HEK293T (cell line): ENCODE results near the gene FAT2.

ENCODE experiments used
- CTCF ChIA-PET: fragments of 350-600 bp; formaldehyde crosslinking; extraction: SDS; loops from one replicate; lab custom pipeline; 2021; ENCODE audit warnings: antibody characterized with exemption, inconsistent platforms; lab: Yijun Ruan, JAX
- POLR2A ChIA-PET: fragments of 350-600 bp; formaldehyde crosslinking; extraction: SDS; loops from one replicate; lab custom pipeline; 2020; ENCODE audit warnings: antibody characterized with exemption, inconsistent platforms; lab: Yijun Ruan, JAX
- DNase-seq: peaks from one replicate; pipeline ENCODE4 v3.0.0; 2012; ENCODE audit warnings: mixed read lengths; ENCODE audit errors: extremely low spot score
- ARNT ChIP-seq: fragments of 450-650 bp; IDR thresholded peaks from 2 replicates; pipeline ENCODE4 v1.6.1; 2017; ENCODE audit warnings: mild to moderate bottlenecking
- BHLHE40 ChIP-seq: fragments of 450-650 bp; IDR thresholded peaks from 2 replicates; pipeline ENCODE4 v1.6.1; 2016; ENCODE audit warnings: mild to moderate bottlenecking, moderate library complexity, borderline replicate concordance
- CTBP1 ChIP-seq: fragments of 450-650 bp; IDR thresholded peaks from 2 replicates; pipeline ENCODE4 v1.6.1; 2016; ENCODE audit warnings: borderline replicate concordance
- ELF4 ChIP-seq: fragments of 450-650 bp; IDR thresholded peaks from 2 replicates; pipeline ENCODE4 v1.6.1; 2017; ENCODE audit warnings: antibody characterized with exemption
- FOXA1 ChIP-seq: fragments of 450-650 bp; IDR thresholded peaks from 2 replicates; pipeline ENCODE4 v1.6.1; 2016; ENCODE audit warnings: mild to moderate bottlenecking
- FOXK2 ChIP-seq: fragments of 450-650 bp; IDR thresholded peaks from 2 replicates; pipeline ENCODE4 v1.6.1; 2016; ENCODE audit warnings: mild to moderate bottlenecking
- FOXM1 ChIP-seq: fragments of 450-650 bp; IDR thresholded peaks from 2 replicates; pipeline ENCODE4 v1.6.1; 2017; ENCODE audit warnings: mild to moderate bottlenecking, borderline replicate concordance
- HDGF ChIP-seq: fragments of 450-650 bp; IDR thresholded peaks from 2 replicates; pipeline ENCODE4 v1.6.1; 2017; ENCODE audit warnings: antibody characterized with exemption, borderline replicate concordance
- L3MBTL2 ChIP-seq: fragments of 450-650 bp; conservative IDR thresholded peaks from 2 replicates; pipeline ENCODE4 v1.6.1; 2016; ENCODE audit warnings: mild to moderate bottlenecking
- LEF1 ChIP-seq: fragments of 450-650 bp; IDR thresholded peaks from 2 replicates; pipeline ENCODE4 v1.6.1; 2017; ENCODE audit warnings: mild to moderate bottlenecking, borderline replicate concordance
- NFRKB ChIP-seq: fragments of 450-650 bp; IDR thresholded peaks from 2 replicates; pipeline ENCODE4 v1.6.1; 2016; ENCODE audit warnings: mild to moderate bottlenecking, moderate library complexity
- SP1 ChIP-seq: fragments of 450-650 bp; IDR thresholded peaks from 2 replicates; pipeline ENCODE4 v1.6.1; 2017
- SUZ12 ChIP-seq: fragments of 450-650 bp; IDR thresholded peaks from 2 replicates; pipeline ENCODE4 v1.6.1; 2016; ENCODE audit warnings: mild to moderate bottlenecking
- TARDBP ChIP-seq: fragments of 450-650 bp; IDR thresholded peaks from 2 replicates; pipeline ENCODE4 v1.6.1; 2016
- ZNF384 ChIP-seq: fragments of 450-650 bp; IDR thresholded peaks from 2 replicates; pipeline ENCODE4 v1.6.1; 2016
- TF ChIP-seq, protein P1 (sequence below): fragments of 450-650 bp; IDR thresholded peaks from 2 replicates; pipeline ENCODE4 v1.6.1; 2016

Gene FAT2

DNA sequence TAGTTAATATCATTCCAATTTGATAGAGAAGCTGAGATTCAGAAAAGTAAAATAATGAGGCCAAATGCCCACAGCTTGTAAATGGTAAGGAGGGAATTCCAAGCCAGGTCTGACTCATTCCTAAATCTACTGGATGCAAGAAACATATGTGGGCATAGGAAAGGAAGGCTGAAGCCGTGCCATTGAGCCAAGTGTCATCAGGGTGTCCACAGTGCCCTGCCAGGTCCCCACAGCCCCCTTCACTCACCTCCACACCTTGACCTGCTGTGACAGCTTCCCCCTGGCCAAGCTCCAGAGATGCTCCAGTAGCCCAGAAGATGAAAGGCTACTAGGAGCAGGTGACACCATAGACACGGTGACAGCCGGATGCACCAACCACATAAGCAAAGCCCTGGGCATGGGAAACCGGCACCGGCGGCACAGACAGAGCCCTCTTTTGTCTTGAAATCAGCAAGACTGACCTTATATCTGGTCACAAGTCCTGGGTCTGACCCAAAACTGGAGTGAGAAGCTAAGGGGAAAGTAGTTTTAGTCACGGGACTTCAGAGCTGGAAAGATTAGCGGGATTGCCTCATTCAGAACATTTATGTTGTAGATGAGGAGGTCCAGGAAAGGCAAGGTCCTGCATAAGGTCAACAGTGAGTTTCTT lies 20.1 kb upstream of the FAT2 start:
- ChIA-PET POLR2A (no interaction called here), CTCF (no interaction called here)
- TF ChIP-seq FOXK2 (no peak), HDGF (no peak), CTBP1 (no peak), FOXA1 (no peak), ZNF384 (no peak), BHLHE40 (no peak), SUZ12 (no peak), ELF4 (no peak), L3MBTL2 (no peak), FOXM1 (no peak), TARDBP (no peak), NFRKB (no peak), SP1 (no peak), LEF1 (no peak), ARNT (no peak)
- TF ChIP-seq, protein P1, sequence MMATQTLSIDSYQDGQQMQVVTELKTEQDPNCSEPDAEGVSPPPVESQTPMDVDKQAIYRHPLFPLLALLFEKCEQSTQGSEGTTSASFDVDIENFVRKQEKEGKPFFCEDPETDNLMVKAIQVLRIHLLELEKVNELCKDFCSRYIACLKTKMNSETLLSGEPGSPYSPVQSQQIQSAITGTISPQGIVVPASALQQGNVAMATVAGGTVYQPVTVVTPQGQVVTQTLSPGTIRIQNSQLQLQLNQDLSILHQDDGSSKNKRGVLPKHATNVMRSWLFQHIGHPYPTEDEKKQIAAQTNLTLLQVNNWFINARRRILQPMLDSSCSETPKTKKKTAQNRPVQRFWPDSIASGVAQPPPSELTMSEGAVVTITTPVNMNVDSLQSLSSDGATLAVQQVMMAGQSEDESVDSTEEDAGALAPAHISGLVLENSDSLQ: no peak
- no peak for DNase-seq

DNA sequence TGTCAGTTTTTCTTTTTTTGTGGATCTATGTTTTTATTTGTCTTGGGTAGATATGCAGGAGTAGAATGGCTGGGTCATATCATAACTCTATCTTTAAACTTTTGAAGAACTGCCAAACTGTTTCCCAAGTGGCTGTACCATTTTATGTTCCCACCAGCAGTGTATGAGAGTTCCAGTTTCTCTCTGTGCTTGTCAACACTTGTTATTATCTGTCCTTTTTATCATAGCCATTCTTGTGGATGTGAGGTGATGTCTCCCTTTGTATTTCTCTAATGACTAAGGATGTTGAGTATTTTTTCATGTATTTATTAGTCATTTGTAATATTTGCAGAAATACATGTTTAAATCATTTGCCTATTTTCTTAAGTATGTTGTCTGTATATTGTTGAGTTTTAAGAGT lies 17.4 kb upstream of the FAT2 start:
- DNase-seq: no peak
- ChIA-PET POLR2A (no interaction called here), CTCF (no interaction called here)
- TF ChIP-seq CTBP1 (no peak), FOXA1 (no peak), FOXK2 (no peak), LEF1 (no peak), ARNT (no peak), SUZ12 (no peak)
- TF ChIP-seq, protein P1: no peak

DNA sequence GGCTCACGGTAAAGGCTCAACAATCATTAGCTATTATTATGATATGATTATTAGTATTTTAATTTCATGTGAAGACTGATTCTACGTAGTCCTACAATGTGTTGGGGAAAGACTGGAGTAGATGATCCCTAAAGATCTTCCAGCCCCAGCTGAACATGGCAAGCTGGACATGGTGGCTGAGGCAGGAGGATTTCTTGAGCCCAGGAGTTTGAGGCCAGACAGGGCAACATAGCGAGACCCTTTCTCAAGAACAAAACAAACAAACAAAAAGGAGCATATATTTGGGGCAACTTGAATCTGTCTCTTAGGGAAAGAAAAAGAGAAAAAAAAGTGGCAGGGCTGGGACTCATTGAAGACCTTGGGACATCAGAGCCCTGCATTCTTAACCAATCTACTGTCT lies 16.2 kb upstream of the FAT2 start:
- ChIA-PET POLR2A (no interaction called here), CTCF (no interaction called here)
- TF ChIP-seq, protein P1: no peak
- TF ChIP-seq CTBP1 (no peak), SP1 (no peak), SUZ12 (no peak), LEF1 (no peak), ELF4 (no peak), BHLHE40 (no peak), TARDBP (no peak), FOXM1 (no peak), FOXA1 (no peak), FOXK2 (no peak), HDGF (no peak), NFRKB (no peak), ARNT (no peak), ZNF384 (no peak)
- no peak for DNase-seq

DNA sequence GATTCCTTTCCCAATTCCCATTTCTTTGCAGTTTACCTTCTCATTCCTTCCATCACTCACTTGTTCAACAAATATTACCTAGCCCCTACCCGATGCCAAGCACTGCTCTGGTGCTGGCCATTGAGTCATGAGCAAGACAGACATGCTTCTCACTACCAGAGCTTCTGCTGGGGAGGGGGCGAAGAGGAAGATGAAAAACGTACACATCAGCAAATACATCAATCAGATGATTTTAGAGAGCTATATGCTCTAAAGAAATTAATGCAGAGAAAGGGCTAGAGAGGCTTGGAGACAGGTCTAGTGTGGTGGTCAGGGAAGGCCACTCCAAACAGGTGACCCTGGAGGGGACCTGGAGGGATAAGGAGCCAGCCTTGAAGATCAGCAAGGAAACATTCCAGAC lies 14.4 kb upstream of the FAT2 start:
- POLR2A ChIA-PET: no interaction called here
- TF ChIP-seq ARNT: no peak
- no peak for TF ChIP-seq BHLHE40
- no peak for TF ChIP-seq L3MBTL2
- no peak for TF ChIP-seq SP1
- no peak for DNase-seq
- CTCF ChIA-PET: interaction anchor here (0.6 to 1.0 kb wide), 2 partner anchors 47 to 484 kb away, joined by 3 read pairs; no protein-coding TSS in a partner anchor

DNA sequence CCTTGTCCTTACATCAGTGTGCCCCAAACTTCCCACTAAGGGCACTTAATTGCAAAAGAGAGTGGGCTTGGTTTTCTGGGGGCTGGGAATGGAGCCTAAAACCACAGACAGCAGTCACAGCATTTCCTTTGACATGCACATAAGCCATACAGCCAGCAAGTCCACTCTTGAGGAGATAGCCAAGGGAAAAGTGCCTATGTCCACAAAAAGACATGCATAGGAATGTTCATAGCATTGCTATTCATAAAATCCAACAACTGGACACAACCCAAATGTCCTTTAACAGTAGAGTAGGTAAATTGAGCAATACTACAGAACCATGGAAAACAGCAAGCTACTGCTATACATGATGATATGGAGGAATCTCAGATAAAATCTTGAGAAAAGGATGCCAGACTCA lies 11.7 kb upstream of the FAT2 start:
- CTCF ChIA-PET: interaction anchor here (0.9 to 1.4 kb wide), 2 partner anchors 11 to 15 kb away, joined by 3 read pairs; no protein-coding TSS in a partner anchor
- no peak for DNase-seq
- POLR2A ChIA-PET: no interaction called here
- TF ChIP-seq CTBP1: no peak
- no peak for TF ChIP-seq SP1
- no peak for TF ChIP-seq NFRKB
- TF ChIP-seq BHLHE40: no peak
- no peak for TF ChIP-seq FOXM1
- TF ChIP-seq ARNT: no peak
- TF ChIP-seq FOXA1: no peak
- TF ChIP-seq L3MBTL2: no peak
- TF ChIP-seq SUZ12: no peak
- no peak for TF ChIP-seq ELF4
- no peak for TF ChIP-seq TARDBP
- TF ChIP-seq FOXK2: no peak
- no peak for TF ChIP-seq ZNF384
- no peak for TF ChIP-seq LEF1

DNA sequence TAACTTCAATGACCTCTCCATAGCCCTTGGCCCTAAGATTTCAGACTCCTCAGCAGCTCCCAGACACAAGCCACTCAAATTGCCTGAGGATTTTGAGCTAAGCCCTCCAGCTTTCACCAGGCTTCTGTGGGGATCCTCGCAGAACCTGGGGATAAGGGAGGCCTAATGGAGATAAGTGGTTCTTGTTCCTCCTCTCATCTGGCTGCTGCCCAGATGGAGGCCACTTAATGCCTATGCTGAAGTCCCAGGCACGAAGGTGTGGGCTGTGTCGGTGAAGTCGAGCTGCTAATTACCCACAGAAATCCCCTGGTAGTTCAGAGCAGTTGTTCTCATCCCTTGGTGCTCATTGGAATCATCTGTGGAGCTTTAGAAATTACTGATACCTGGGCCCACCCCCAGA lies 10.3 kb upstream of the FAT2 start:
- ChIA-PET CTCF (no interaction called here), POLR2A (no interaction called here)
- no peak for DNase-seq
- TF ChIP-seq SUZ12: no peak
- TF ChIP-seq FOXM1: no peak
- TF ChIP-seq TARDBP: no peak
- no peak for TF ChIP-seq ARNT
- no peak for TF ChIP-seq FOXA1
- no peak for TF ChIP-seq HDGF
- no peak for TF ChIP-seq SP1
- TF ChIP-seq, protein P1: no peak
- no peak for TF ChIP-seq ELF4
- TF ChIP-seq FOXK2: no peak
- no peak for TF ChIP-seq CTBP1
- no peak for TF ChIP-seq BHLHE40
- no peak for TF ChIP-seq ZNF384
- TF ChIP-seq L3MBTL2: no peak
- no peak for TF ChIP-seq NFRKB
- no peak for TF ChIP-seq LEF1
